T-helper 1 cell treated with Interleukin-12 subunit alpha and Interleukin-12 subunit beta and Interleukin-4 antibody, amounts not matched to agents 30 ng/mL and 1 ng/mL, for 36 hours (primary cell): ENCODE data around the gene ERCC6. TPM values are rescaled to one million over a fixed set of nuclear protein-coding genes. Genes with fewer than 3 reads are reported as not detected.

Experiments
- intact Hi-C: fragments of 100-400 bp; cut with micrococcal nuclease; formaldehyde crosslinking; loops from one replicate; pipeline ENCODE4 v1.15.1; 2024
- total RNA-seq: library from RNA; stranded (reverse); gene quantifications from 2 replicates; pipeline ENCODE4 v1.2.3, GENCODE V29; 2022

ERCC6 gene
- 21.0 and 21.5 TPM in 2 replicates for total RNA-seq

- intact Hi-C loops = loop anchor here (1.0 to 5.0 kb wide), 10 partner anchors 30 to 1232 kb away; partner anchors contain the start of genes MAPK8 and WASHC2A
Measured at GRCh38 chr10:49538381-49539319, at the start of gene ERCC6. Gene ERCC6, minus strand, starts transcription at chr10:49539121.

GRCh38 chr10:49587981-49588380 is 49.1 kb upstream of the ERCC6 start:
- intact Hi-C loops = no loop called here

GRCh38 chr10:49585387-49585786 is 46.5 kb upstream of the ERCC6 start:
- intact Hi-C loops = no loop called here

- intact Hi-C loops = no loop called here
Measured at GRCh38 chr10:49579621-49580020, 40.7 kb upstream of the ERCC6 start.

- intact Hi-C loops = no loop called here
Measured at GRCh38 chr10:49578392-49578791, 39.5 kb upstream of the ERCC6 start.

GRCh38 chr10:49577182-49577925 is 38.4 kb upstream of the ERCC6 start:
- intact Hi-C loops = no loop called here

GRCh38 chr10:49575489-49576072 is 36.7 kb upstream of the ERCC6 start:
- intact Hi-C loops = no loop called here

- intact Hi-C loops = no loop called here
Measured at GRCh38 chr10:49572594-49573114, 33.7 kb upstream of the ERCC6 start.

GRCh38 chr10:49571388-49571787 is 32.5 kb upstream of the ERCC6 start:
- intact Hi-C loops = no loop called here

GRCh38 chr10:49569031-49569631 is 30.2 kb upstream of the ERCC6 start:
- intact Hi-C loops = no loop called here

- intact Hi-C loops = no loop called here
Measured at GRCh38 chr10:49568235-49568634, 29.3 kb upstream of the ERCC6 start.

GRCh38 chr10:49567810-49568209 is 28.9 kb upstream of the ERCC6 start:
- intact Hi-C loops = no loop called here

- intact Hi-C loops = no loop called here
Measured at GRCh38 chr10:49564461-49565009, 25.6 kb upstream of the ERCC6 start.

- intact Hi-C loops = no loop called here
Measured at GRCh38 chr10:49562893-49563292, 24.0 kb upstream of the ERCC6 start.

- intact Hi-C loops = no loop called here
Measured at GRCh38 chr10:49560526-49560925, 21.6 kb upstream of the ERCC6 start.

- intact Hi-C loops = no loop called here
Measured at GRCh38 chr10:49559476-49559875, 20.6 kb upstream of the ERCC6 start.

GRCh38 chr10:49558190-49558589 is 19.3 kb upstream of the ERCC6 start:
- intact Hi-C loops = no loop called here

- intact Hi-C loops = no loop called here
Measured at GRCh38 chr10:49557681-49558080, 18.8 kb upstream of the ERCC6 start.

- intact Hi-C loops = no loop called here
Measured at GRCh38 chr10:49556723-49557122, 17.8 kb upstream of the ERCC6 start.

GRCh38 chr10:49552277-49552676 is 13.4 kb upstream of the ERCC6 start:
- intact Hi-C loops = no loop called here

- intact Hi-C loops = no loop called here
Measured at GRCh38 chr10:49550563-49550962, 11.6 kb upstream of the ERCC6 start.
